ENCODE measurements around the gene DFFA. TPM values are rescaled to one million over a fixed set of nuclear protein-coding genes. Genes with fewer than 3 reads are reported as not detected.

Gene DFFA
- total RNA-seq, 3 donors from 2014 or later (not counting 1 experiment from before 2014, with no cell fraction given) = 17.5 to 21.8 (median 21.5) TPM

- Histone ChIP-seq H3K27me3 (ENCODE audit: control insufficient read depth, insufficient read depth, low read length) (no peaks in the 10 kb centered on the region), H3K4me1 (ENCODE audit: control insufficient read depth, insufficient read depth, low read length) (no peaks in the 10 kb centered on the region), H3K27ac (ENCODE audit: low read length) (no peak overlapping the region), H3K36me3 (ENCODE audit: control insufficient read depth, insufficient read depth, low read length) (peaks cover 6% of the 10 kb centered on the region), H3K4me3 (ENCODE audit: low read length) (no peak overlapping the region), H3K9me3 (ENCODE audit: control insufficient read depth, insufficient read depth, low read length) (peaks cover 5% of the 10 kb centered on the region)
- 89% methylated on average over 5 of the region's 5 CpGs for WGBS (ENCODE audit: insufficient coverage)
- no peak for ATAC-seq
- no peak overlapping the region for H3K27ac Mint-ChIP-seq
- H3K9me3 Mint-ChIP-seq = no peaks in the 10 kb centered on the region
- H3K27me3 Mint-ChIP-seq (ENCODE audit: low read depth in 2 of 2) = peaks cover 0 to 4% of the 10 kb centered on the region in 2 donors
- no peak overlapping the region for H3K4me3 Mint-ChIP-seq
- intact Hi-C loops (cut with micrococcal nuclease) = no loop called here
- no peak for TF ChIP-seq CTCF (IDR thresholded peaks at IDR 0.05)
- no peak for DNase-seq
- no peaks in the 10 kb centered on the region for H3K4me1 Mint-ChIP-seq
- no peaks in the 10 kb centered on the region for H3K36me3 Mint-ChIP-seq
These were observed 16.3 kb downstream of the DFFA start for GRCh38 chr1:10456048-10456447.

- no peaks in the 10 kb centered on the region for H3K9me3 Mint-ChIP-seq
- ATAC-seq (no peak), DNase-seq (no peak)
- no peak for TF ChIP-seq CTCF (IDR thresholded peaks at IDR 0.05)
- peaks cover 5 to 20% of the 10 kb centered on the region in 2 donors for H3K27me3 Mint-ChIP-seq (ENCODE audit: low read depth in 2 of 2)
- Histone ChIP-seq H3K4me3 (ENCODE audit: low read length) (no peak overlapping the region), H3K27me3 (ENCODE audit: control insufficient read depth, insufficient read depth, low read length) (no peaks in the 10 kb centered on the region), H3K9me3 (ENCODE audit: control insufficient read depth, insufficient read depth, low read length) (peaks cover 5% of the 10 kb centered on the region), H3K4me1 (ENCODE audit: control insufficient read depth, insufficient read depth, low read length) (no peaks in the 10 kb centered on the region), H3K27ac (ENCODE audit: low read length) (no peak overlapping the region), H3K36me3 (ENCODE audit: control insufficient read depth, insufficient read depth, low read length) (no peaks in the 10 kb centered on the region)
- intact Hi-C loops (cut with micrococcal nuclease) = no loop called here
- WGBS (ENCODE audit: insufficient coverage) = 25% methylated on average over 9 of the region's 10 CpGs
- H3K4me1 Mint-ChIP-seq = peaks cover 6 to 7% of the 10 kb centered on the region in 2 donors
- no peak overlapping the region for H3K27ac Mint-ChIP-seq
- no peak overlapping the region for H3K4me3 Mint-ChIP-seq
- H3K36me3 Mint-ChIP-seq = no peaks in the 10 kb centered on the region
These were observed 21.0 kb downstream of the DFFA start for GRCh38 chr1:10451287-10451686.

GRCh38 chr1:10450836-10451235 is 21.5 kb downstream of the DFFA start:
- Mint-ChIP-seq H3K36me3 (no peaks in the 10 kb centered on the region), H3K9me3 (no peaks in the 10 kb centered on the region), H3K27ac (no peak overlapping the region), H3K27me3 (ENCODE audit: low read depth in 2 of 2) (peaks cover 5 to 20% of the 10 kb centered on the region in 2 donors), H3K4me3 (no peak overlapping the region), H3K4me1 (peaks cover 6 to 7% of the 10 kb centered on the region in 2 donors)
- Histone ChIP-seq H3K36me3 (ENCODE audit: control insufficient read depth, insufficient read depth, low read length) (no peaks in the 10 kb centered on the region), H3K27me3 (ENCODE audit: control insufficient read depth, insufficient read depth, low read length) (no peaks in the 10 kb centered on the region), H3K4me3 (ENCODE audit: low read length) (no peak overlapping the region), H3K27ac (ENCODE audit: low read length) (no peak overlapping the region), H3K4me1 (ENCODE audit: control insufficient read depth, insufficient read depth, low read length) (no peaks in the 10 kb centered on the region), H3K9me3 (ENCODE audit: control insufficient read depth, insufficient read depth, low read length) (peaks cover 5% of the 10 kb centered on the region)
- TF ChIP-seq CTCF (IDR thresholded peaks at IDR 0.05) = no peak
- DNase-seq (no peak), ATAC-seq (no peak)
- intact Hi-C loops (cut with micrococcal nuclease) = no loop called here
- 79% methylated on average over 4 of the region's 6 CpGs for WGBS (ENCODE audit: insufficient coverage)

GRCh38 chr1:10450156-10450814 is 22.0 kb downstream of the DFFA start:
- H3K9me3 Mint-ChIP-seq = no peaks in the 10 kb centered on the region
- H3K4me3 Mint-ChIP-seq = no peak overlapping the region
- 95% methylated on average over 21 of the region's 21 CpGs for WGBS (ENCODE audit: insufficient coverage)
- H3K27me3 Mint-ChIP-seq (ENCODE audit: low read depth in 2 of 2) = peaks cover 5 to 20% of the 10 kb centered on the region in 2 donors
- intact Hi-C loops (cut with micrococcal nuclease) = no loop called here
- Histone ChIP-seq H3K4me3 (ENCODE audit: low read length) (no peak overlapping the region), H3K27ac (ENCODE audit: low read length) (no peak overlapping the region), H3K27me3 (ENCODE audit: control insufficient read depth, insufficient read depth, low read length) (no peaks in the 10 kb centered on the region), H3K36me3 (ENCODE audit: control insufficient read depth, insufficient read depth, low read length) (no peaks in the 10 kb centered on the region), H3K4me1 (ENCODE audit: control insufficient read depth, insufficient read depth, low read length) (no peaks in the 10 kb centered on the region), H3K9me3 (ENCODE audit: control insufficient read depth, insufficient read depth, low read length) (peaks cover 5% of the 10 kb centered on the region)
- TF ChIP-seq CTCF (IDR thresholded peaks at IDR 0.05) = no peak
- H3K27ac Mint-ChIP-seq = no peak overlapping the region
- ATAC-seq (no peak), DNase-seq (no peak)
- H3K4me1 Mint-ChIP-seq = peaks cover 6 to 7% of the 10 kb centered on the region in 2 donors
- no peaks in the 10 kb centered on the region for H3K36me3 Mint-ChIP-seq
